Heart right ventricle (tissue), 16 donors: ENCODE measurements around the gene CAMK2G. TPM values are rescaled to one million over a fixed set of nuclear protein-coding genes. Genes with fewer than 3 reads are reported as not detected.

Experiments used
- ATAC-seq, 8 donors: fragments of 200-7000 bp; cut with Tn5 transposase; one replicate each; pipeline ENCODE4 v1.9.1; 2020; ENCODE audit warnings: mild to moderate bottlenecking in 8 of 8, moderate library complexity in 8 of 8, moderate number of reproducible peaks in 1 of 8
- DNase-seq, 2 donors: peaks; one replicate each; pipeline ENCODE4 v3.0.0-alpha.2; 2020
- H3K27ac ChIP-seq, 10 donors: fragments of 200-600 bp; sonication (generic) in 2 of 10; one replicate each; pipeline versions ENCODE4 v1.5.0 to v1.8.0; 2020 to 2022; ENCODE audit warnings: mild to moderate bottlenecking in 3 of 10
- H3K27me3 ChIP-seq, 7 donors: fragments of 200-600 bp; one replicate each; pipeline ENCODE4 v1.8.0; 2021 to 2022; ENCODE audit warnings: mild to moderate bottlenecking in 2 of 7
- H3K36me3 ChIP-seq, 9 donors: fragments of 200-600 bp; sonication (generic) in 1 of 9; one replicate each; pipeline versions ENCODE4 v1.5.0 to v1.8.0; 2020 to 2022; ENCODE audit warnings: mild to moderate bottlenecking in 2 of 9
- H3K4me1 ChIP-seq, 9 donors: fragments of 200-600 bp; sonication (generic) in 1 of 9; one replicate each; pipeline versions ENCODE4 v1.5.0 to v1.8.0; 2020 to 2022; ENCODE audit warnings: mild to moderate bottlenecking in 4 of 9
- H3K4me3 ChIP-seq, 10 donors: fragments of 200-600 bp; sonication (generic) in 2 of 10; one replicate each; pipeline versions ENCODE4 v1.5.0 to v1.8.0; 2020 to 2022; ENCODE audit warnings: mild to moderate bottlenecking in 7 of 10, moderate library complexity in 2 of 10
- H3K9me3 ChIP-seq, 11 donors: fragments of 200-600 bp in 10 of 11; sonication (generic) in 2 of 11; one replicate each; pipeline versions ENCODE4 v1.5.0 to v1.8.0; 2013 to 2022; ENCODE audit warnings: mild to moderate bottlenecking in 2 of 11, control low read depth in 1 of 11, moderate library complexity in 1 of 11
- CTCF ChIP-seq, 9 donors: fragments of 200-600 bp; sonication (generic) in 2 of 9; IDR thresholded peaks; one replicate each; pipeline versions ENCODE4 v1.5.0 to v1.8.0; 2021 to 2022; ENCODE audit warnings: antibody characterized with exemption in 9 of 9, mild to moderate bottlenecking in 5 of 9, moderate library complexity in 1 of 9
- whole genome bisulfite sequencing, 2 donors: extraction: QIAGEN DNeasy Blood & Tissue Kit; methylation state at CpG; one replicate each; pipeline ENCODE4 v1.1.7; 2013; ENCODE audit warnings: inconsistent platforms in 1 of 2; 5-methylcytosine and 5-hydroxymethylcytosine counted together
- intact Hi-C, 10 donors: fragments of 100-400 bp; cut with DNase I; formaldehyde crosslinking; loops; one replicate each; pipeline versions ENCODE4 v1.11.1 to v1.14.2; 2022
- polyA plus RNA-seq, 2 donors: library from polyadenylated mRNA; stranded (reverse); fragments of 200-250 nt; gene quantifications; one replicate each; pipeline ENCODE4 v1.2.3, GENCODE V29; 2013
- total RNA-seq, 10 donors: library from RNA; stranded (reverse); fragmentation: NEBNext Ultra II Directional in 3 of 10; extraction: Animal tissue kit (Norgen Biotek cat#: 25700) in 3 of 10; gene quantifications; one replicate each; pipeline versions ENCODE4 v1.2.1 to v1.2.4, GENCODE V29; 2021 to 2023
- donor health status: Arrhythmogenic right ventricular cardiomyopathy.
- donor health status: ischemic (EF 13 %, LVEDD 7.1; RV severe dilation, severe dysfunction).
- donor health status: healthy with polysubstance abuse.
- donor health status: DM: no; HTN: yes; CAD: no.
- donor health status: DM: no; HTN: no; CAD: no.
- donor health status: ischemic (EF 25% LVEDD 6.9; RV normal size, moderate dysfunction).
- donor health status: ischemic (EF 25% LVEDD 5.7; RV mildly dilated, moderate dysfunction).
- donor health status: healthy.
- donor health status: DM: yes; HTN: yes; CAD: no.
- donor health status: Ischemic cardiomyopathy.
- donor health status: ischemic (EF 35%, LVEDD 5.7; RV mildly dilated, moderate dysfunction).
- donor health status: nonischemic (EF 11% LVEDD 7.7; RV severe dilation, severe dysfunction).
- donor health status: DM: yes; HTN: yes; CAD: no.
- donor health status: PGD.
- donor health status: ischemic (EF 29% LVEDD 5.4; RV normal size, mild dysfunction).
- donor health status: nonischemic (EF 23%, LVEDD 6.1; RV moderate dilation, normal function).

The CAMK2G gene
- total and polyA plus RNA-seq, 12 donors = 8.5 to 16.7 (median 11.8) TPM

GRCh38 chr10:73910401-73910763, 36.0 kb upstream of the CAMK2G start:
- WGBS, 2 donors = 16 to 22% methylated on average over 9 of the region's 9 CpGs
- peak in 2 of 9 donors; percentile 7 to 20 for TF ChIP-seq CTCF (IDR thresholded peaks at IDR 0.05)
- Histone ChIP-seq H3K27me3 (peaks cover 0 to 14% (median 0%) of the 10 kb centered on the region in 7 donors), H3K4me3 (peak overlapping the region; percentile 57 to 92 (median 82)), H3K27ac (peak overlapping the region in 9 of 10 donors; percentile 86 to 95 (median 90)), H3K9me3 (no peaks in the 10 kb centered on the region), H3K36me3 (peaks cover 0 to 27% (median 7%) of the 10 kb centered on the region in 9 donors), H3K4me1 (peaks cover 5 to 97% (median 55%) of the 10 kb centered on the region in 9 donors)
- intact Hi-C loops = loop anchor here in 1 of 10 donors (2.0 kb wide), 1 partner anchor 26 kb away; no protein-coding TSS in a partner anchor
- no peak for DNase-seq
- no peak for ATAC-seq

- Histone ChIP-seq H3K4me1 (peaks cover 5 to 93% (median 53%) of the 10 kb centered on the region in 9 donors), H3K4me3 (peak overlapping the region in 4 of 10 donors; percentile 10 to 92 (median 82)), H3K27ac (peak overlapping the region in 9 of 10 donors; percentile 53 to 95 (median 90)), H3K9me3 (no peaks in the 10 kb centered on the region), H3K27me3 (peaks cover 0 to 14% (median 0%) of the 10 kb centered on the region in 7 donors), H3K36me3 (peaks cover 0 to 20% (median 4%) of the 10 kb centered on the region in 9 donors)
- intact Hi-C loops = loop anchor here in 2 of 10 donors (2.0 to 5.0 kb wide), 3 partner anchors 23 to 33 kb away; no protein-coding TSS in a partner anchor
- DNase-seq (no peak), ATAC-seq (no peak)
- no peak for TF ChIP-seq CTCF (IDR thresholded peaks at IDR 0.05)
- WGBS, 2 donors = 74 to 82% methylated on average over 4 of the region's 4 CpGs
Observed at GRCh38 chr10:73909540-73910115, 35.3 kb upstream of the CAMK2G start.

GRCh38 chr10:73908853-73909539, 34.6 kb upstream of the CAMK2G start:
- DNase-seq = peak in 1 of 2 donors; percentile 69

More at GRCh38 chr10:73908853-73909539, 34.6 kb upstream of the CAMK2G start:
- intact Hi-C loops = loop anchor here in 2 of 10 donors (2.0 to 5.0 kb wide), 2 partner anchors 22 to 33 kb away; no protein-coding TSS in a partner anchor
- WGBS, 2 donors = 29 to 38% methylated on average over 9 to 10 of the region's 10 CpGs
- no peak for TF ChIP-seq CTCF (IDR thresholded peaks at IDR 0.05)
- peaks cover 5 to 87% (median 50%) of the 10 kb centered on the region in 9 donors for H3K4me1 ChIP-seq
- peak overlapping the region in 9 of 10 donors; percentile 53 to 95 (median 88) for H3K27ac ChIP-seq
- peaks cover 0 to 14% (median 0%) of the 10 kb centered on the region in 7 donors for H3K27me3 ChIP-seq
- peaks cover 0 to 13% (median 0%) of the 10 kb centered on the region in 9 donors for H3K36me3 ChIP-seq
- H3K9me3 ChIP-seq = no peaks in the 10 kb centered on the region
- peak overlapping the region in 3 of 10 donors; percentile 10 to 15 (median 13) for H3K4me3 ChIP-seq
- peak in 7 of 8 donors; percentile 5 to 57 (median 32) for ATAC-seq
